Mesodermal cell (in vitro differentiated cells): ENCODE measurements around the gene VIPR2.
"Not testable (repeated sequence)": the region's sequence is repeated elsewhere in the genome, so short reads cannot be mapped to it uniquely, and the experiment has no call there.

ENCODE experiments used
- H3K27ac ChIP-seq: 2 replicates; pipeline ENCODE4 v1.7.0; 2013; ENCODE audit warnings: mild to moderate bottlenecking, low read depth, low read length, moderate library complexity; ENCODE audit not compliant: severe bottlenecking
- H3K36me3 ChIP-seq: 2 replicates; pipeline ENCODE4 v1.7.1; 2013; ENCODE audit warnings: mild to moderate bottlenecking, low read length, moderate library complexity; ENCODE audit not compliant: control insufficient read depth, insufficient read depth
- H3K4me1 ChIP-seq: one replicate; pipeline ENCODE4 v1.7.1; 2013; ENCODE audit warnings: mild to moderate bottlenecking, low read length; ENCODE audit not compliant: insufficient read depth, control insufficient read depth, poor library complexity, severe bottlenecking
- H3K4me3 ChIP-seq: 2 replicates; pipeline ENCODE4 v1.7.0; 2013; ENCODE audit warnings: low read length, control low read depth, mild to moderate bottlenecking; ENCODE audit not compliant: insufficient read depth, poor library complexity, severe bottlenecking; ENCODE audit errors: extremely low read depth
- H3K9me3 ChIP-seq: 2 replicates; pipeline ENCODE4 v1.7.1; 2013; ENCODE audit warnings: mild to moderate bottlenecking, low read length, moderate library complexity; ENCODE audit not compliant: control insufficient read depth
- WGBS, 2 experiments: methylation state at CpG; one replicate each; pipeline ENCODE4 v1.1.5; 2013; ENCODE audit warnings: missing lambda C conversion rate in 2 of 2; ENCODE audit not compliant: insufficient coverage in 2 of 2; 5-methylcytosine and 5-hydroxymethylcytosine counted together

The VIPR2 gene

DNA sequence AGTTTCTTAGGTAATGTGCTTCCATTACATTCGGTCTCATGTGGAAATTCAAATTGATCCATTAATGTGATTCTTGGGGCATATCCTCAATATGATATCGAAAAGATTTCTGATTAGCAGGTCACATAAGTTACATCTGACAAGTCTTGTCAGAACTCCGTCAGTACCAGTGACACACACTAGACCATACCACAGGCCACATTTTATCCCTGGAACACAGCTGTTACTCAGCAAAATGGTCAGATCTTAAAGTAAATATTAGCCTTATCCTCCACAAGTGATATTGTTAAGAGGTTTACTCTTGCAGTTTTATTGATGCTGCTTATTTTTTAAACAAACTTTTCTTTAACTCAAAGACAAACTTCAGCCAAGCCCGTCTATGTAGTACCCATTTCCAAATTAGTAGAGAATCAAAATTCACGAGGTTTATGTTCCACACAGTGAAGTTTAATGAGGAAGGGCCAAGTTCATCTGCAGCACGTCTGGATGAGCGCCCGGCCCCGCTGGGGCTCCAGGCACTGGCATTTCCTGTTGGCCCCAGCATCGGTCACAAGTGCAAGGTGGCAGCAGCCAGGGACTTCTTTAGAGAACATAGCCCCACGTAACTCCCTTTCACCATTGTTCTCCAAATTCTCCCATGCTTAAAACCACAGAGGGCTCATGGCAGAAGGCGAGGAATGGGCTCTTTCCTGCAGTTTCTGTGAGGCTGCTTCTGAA lies 132.2 kb downstream of the VIPR2 start:
- Histone ChIP-seq H3K36me3 (no peaks in the 10 kb centered on the region), H3K4me3 (no peak overlapping the region), H3K27ac (no peak overlapping the region), H3K4me1 (no peaks in the 10 kb centered on the region), H3K9me3 (no peaks in the 10 kb centered on the region)
- WGBS, 2 experiments = 89 to 91% methylated on average over 9 to 11 of the region's 12 CpGs

- Histone ChIP-seq H3K4me1 (no peaks in the 10 kb centered on the region), H3K27ac (no peak overlapping the region), H3K9me3 (no peaks in the 10 kb centered on the region), H3K4me3 (no peak overlapping the region), H3K36me3 (no peaks in the 10 kb centered on the region)
- WGBS, 2 experiments = 55 to 85% methylated on average over 1 to 3 of the region's 3 CpGs
Measured at GRCh38 chr7:159011722-159012022, 133.0 kb downstream of the VIPR2 start.

DNA sequence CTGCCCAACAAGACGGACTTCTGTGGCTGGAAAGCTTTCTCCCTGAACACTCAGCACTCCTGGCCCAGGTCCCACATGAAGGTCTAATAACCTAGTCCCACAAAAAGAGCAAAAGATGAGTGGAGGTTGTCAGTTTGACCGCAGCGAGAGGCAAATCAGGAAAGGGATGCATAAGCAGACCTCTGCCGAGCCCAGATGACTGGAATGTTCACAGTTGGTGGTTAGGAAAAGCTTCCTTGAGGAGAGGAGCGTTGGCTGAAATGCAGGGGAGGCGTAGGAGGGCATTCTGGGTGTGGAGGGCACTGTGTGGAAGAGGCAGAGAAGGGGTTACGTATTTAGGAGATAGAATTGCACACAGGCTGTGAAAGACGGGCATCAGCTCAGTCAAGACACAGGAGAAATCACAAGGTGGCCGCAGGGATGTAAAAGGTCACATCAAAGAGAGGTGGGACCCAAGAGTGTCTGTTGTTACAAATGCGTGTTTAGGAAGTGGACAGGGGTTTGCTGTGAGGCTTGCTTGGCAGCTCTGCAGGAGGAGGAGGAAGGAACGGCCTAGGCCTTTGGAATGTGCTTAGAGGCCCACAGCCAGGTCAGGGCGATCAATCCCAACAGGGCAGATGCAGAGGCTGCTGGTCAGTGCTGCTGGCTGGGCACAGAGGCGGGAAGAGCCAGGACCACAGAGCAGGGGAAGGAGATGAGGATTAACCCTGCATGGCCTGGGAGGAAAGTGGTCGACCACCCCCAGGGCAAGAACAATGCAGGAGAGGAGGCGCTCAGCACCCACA lies 133.5 kb downstream of the VIPR2 start:
- Histone ChIP-seq H3K4me3 (no peak overlapping the region), H3K27ac (no peak overlapping the region), H3K4me1 (no peaks in the 10 kb centered on the region), H3K36me3 (no peaks in the 10 kb centered on the region), H3K9me3 (no peaks in the 10 kb centered on the region)
- 68 to 79% methylated on average over 14 of the region's 15 CpGs for WGBS, 2 experiments

DNA sequence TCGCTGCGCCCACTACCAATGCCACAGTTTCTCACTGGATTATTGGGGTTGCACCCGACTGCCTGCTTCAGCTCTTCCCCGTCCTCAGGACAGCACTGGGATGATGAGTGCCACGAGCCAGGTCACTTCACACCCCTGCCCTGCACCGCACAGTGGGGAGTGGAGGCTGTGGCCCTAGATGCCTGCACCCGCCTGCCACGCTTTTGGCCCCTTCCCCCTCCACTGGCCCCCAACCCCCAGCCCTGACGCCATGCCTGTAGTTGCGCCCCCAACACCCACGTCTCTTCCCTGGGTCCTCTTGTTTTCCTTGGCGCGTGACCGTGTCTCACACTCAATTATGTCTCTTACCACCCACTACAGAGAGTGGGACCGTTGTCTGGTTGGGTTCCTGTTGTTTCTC lies 134.3 kb downstream of the VIPR2 start:
- Histone ChIP-seq H3K9me3 (no peaks in the 10 kb centered on the region), H3K4me1 (no peaks in the 10 kb centered on the region), H3K4me3 (no peak overlapping the region), H3K36me3 (no peaks in the 10 kb centered on the region), H3K27ac (no peak overlapping the region)
- 78 to 90% methylated on average over 11 to 13 of the region's 15 CpGs for WGBS, 2 experiments

DNA sequence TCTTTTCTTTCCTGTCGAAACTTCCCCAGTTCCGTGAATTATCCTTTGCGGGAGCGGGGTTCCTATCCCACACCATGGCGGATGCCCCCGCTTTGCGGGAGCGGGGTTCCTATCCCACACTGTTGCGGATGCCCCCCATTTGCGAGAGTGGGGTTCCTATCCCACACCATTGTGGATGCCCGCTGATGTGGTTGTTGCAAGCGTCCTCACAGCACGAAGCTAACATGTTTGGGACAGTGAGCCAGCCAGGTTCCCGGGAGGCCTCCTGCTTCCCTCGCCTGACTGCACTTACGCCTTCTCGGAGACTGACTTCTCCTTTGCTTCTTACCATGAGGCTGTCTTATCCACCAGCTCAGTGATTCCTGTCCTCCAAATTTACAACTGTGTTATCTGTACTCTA lies 134.7 kb downstream of the VIPR2 start:
- Histone ChIP-seq H3K27ac (no peak overlapping the region), H3K36me3 (no peaks in the 10 kb centered on the region), H3K4me1 (no peaks in the 10 kb centered on the region), H3K4me3 (no peak overlapping the region), H3K9me3 (no peaks in the 10 kb centered on the region)
- 93 to 95% methylated on average over 13 to 17 of the region's 17 CpGs for WGBS, 2 experiments

DNA sequence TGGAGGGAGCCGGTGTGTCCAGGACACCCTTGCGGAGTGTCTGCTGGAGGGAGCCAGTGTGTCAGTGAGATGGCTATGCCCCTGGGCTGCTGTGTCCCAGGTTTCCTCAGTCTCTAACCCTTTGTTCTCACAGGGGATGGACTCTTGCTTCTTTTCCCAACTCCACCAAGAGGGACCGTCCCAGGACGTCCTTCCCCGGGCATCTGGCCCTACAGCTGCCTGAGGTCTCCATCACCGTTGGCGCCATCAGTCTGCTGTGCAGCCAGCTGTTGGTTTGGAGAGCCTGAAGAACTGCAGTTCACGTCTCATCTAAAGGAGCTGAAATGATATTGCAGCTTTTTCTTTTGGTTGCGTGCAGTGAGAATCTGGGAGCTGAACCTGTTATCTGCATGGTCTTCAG lies 136.2 kb downstream of the VIPR2 start:
- no peak overlapping the region for H3K4me3 ChIP-seq
- H3K9me3 ChIP-seq = no peaks in the 10 kb centered on the region
- WGBS, 2 experiments = 88 to 93% methylated on average over 8 to 9 of the region's 9 CpGs
- H3K27ac ChIP-seq = no peak overlapping the region
- no peaks in the 10 kb centered on the region for H3K36me3 ChIP-seq
- H3K4me1 ChIP-seq = no peaks in the 10 kb centered on the region

GRCh38 chr7:159007996-159008389 lies 136.7 kb downstream of the VIPR2 start:
- Histone ChIP-seq H3K4me1 (no peaks in the 10 kb centered on the region), H3K27ac (no peak overlapping the region), H3K36me3 (no peaks in the 10 kb centered on the region), H3K4me3 (no peak overlapping the region), H3K9me3 (no peaks in the 10 kb centered on the region)
- 84 to 85% methylated on average over 4 of the region's 5 CpGs for WGBS, 2 experiments

GRCh38 chr7:159007364-159007995 lies 137.2 kb downstream of the VIPR2 start:
- WGBS, 2 experiments = 93 to 100% methylated on average over 14 to 16 of the region's 19 CpGs
- H3K27ac ChIP-seq = no peak overlapping the region
- H3K4me3 ChIP-seq = no peak overlapping the region
- H3K4me1 ChIP-seq = no peaks in the 10 kb centered on the region
- H3K9me3 ChIP-seq = no peaks in the 10 kb centered on the region
- H3K36me3 ChIP-seq = no peaks in the 10 kb centered on the region

DNA sequence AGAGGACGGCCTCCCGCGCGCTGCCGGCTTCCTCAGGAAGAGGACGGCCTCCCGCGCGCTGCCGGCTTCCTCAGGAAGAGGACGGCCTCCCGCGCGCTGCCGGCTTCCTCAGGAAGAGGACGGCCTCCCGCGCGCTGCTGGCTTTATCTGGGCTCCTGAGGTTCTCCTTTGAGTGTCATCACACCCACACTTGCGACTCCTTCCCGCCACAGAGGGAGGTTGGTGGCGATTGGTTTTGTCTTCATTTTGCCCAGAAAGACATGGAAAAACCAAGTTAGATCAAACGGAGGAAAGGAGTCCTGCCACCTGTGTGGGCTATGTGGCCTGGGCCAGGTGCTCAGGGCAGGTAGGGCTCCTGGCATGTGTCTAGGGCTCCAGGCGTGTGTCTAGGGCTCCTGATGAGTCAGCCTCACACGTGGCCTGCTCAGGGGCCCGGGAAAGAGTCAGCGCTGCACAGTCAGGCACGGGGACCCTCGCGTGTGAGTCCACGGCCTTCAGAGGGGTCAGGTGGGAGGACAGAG lies 138.0 kb downstream of the VIPR2 start:
- H3K4me3 ChIP-seq = no peak overlapping the region
- H3K4me1 ChIP-seq = no peaks in the 10 kb centered on the region
- no peak overlapping the region for H3K27ac ChIP-seq
- no peaks in the 10 kb centered on the region for H3K36me3 ChIP-seq
- H3K9me3 ChIP-seq = no peaks in the 10 kb centered on the region
- 81 to 93% methylated on average over 11 to 15 of the region's 31 CpGs for WGBS, 2 experiments

GRCh38 chr7:159006022-159006609 lies 138.6 kb downstream of the VIPR2 start:
- H3K27ac ChIP-seq, H3K4me3 ChIP-seq, H3K4me1 ChIP-seq, H3K9me3 ChIP-seq, H3K36me3 ChIP-seq: not testable (repeated sequence)
- no CpG with 5 or more reads among the region's 69 CpGs for WGBS, 2 experiments
